CD4-positive, alpha-beta T cell treated with Interleukin-17A for 4 hours (primary cell): ENCODE data around the gene SMYD5.

Source experiments
- DNase-seq: peaks from one replicate; pipeline ENCODE4 v3.0.0-alpha.2; 2020; ENCODE audit warnings: mixed read lengths

SMYD5 gene

DNA sequence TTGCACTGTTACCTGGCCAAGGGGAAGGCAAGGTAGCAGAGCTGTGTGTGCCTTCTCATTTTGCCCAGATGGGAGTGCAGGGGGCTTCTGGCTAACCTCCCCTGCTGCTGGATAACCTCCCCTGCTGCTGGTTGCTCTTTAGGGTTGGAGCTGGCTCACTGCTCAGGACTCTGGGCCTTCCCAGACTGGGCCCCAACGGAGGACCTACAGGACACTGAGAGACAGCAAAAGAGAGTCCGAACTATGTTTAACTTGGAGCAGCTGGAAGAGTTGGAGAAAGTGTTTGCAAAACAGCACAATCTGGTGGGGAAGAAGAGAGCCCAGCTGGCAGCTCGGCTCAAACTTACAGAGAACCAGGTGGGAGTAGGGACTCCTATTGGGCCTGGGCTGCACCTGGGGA is 5.8 kb upstream of the SMYD5 start:
- DNase-seq: no peak

DNA sequence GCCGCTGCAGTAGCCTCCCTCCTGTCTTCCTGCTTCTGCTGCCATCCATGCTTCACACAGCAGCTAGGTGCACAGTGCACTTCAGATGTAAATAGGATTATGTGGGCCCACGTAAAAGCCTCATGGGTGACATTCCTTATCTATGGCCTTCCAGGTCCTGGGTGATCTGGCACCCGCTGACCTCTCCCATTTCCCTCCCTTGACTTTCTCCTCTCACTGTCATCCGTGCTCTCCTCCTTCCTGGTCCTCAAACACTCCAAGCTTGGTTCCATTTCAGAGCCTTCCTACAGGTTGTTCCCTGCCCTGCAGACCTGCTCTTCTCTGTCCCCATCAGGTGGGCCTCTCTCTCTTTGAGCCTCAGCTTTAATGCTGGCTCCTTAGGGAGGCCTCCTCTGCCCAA is 4.0 kb upstream of the SMYD5 start:
- DNase-seq: no peak

DNA sequence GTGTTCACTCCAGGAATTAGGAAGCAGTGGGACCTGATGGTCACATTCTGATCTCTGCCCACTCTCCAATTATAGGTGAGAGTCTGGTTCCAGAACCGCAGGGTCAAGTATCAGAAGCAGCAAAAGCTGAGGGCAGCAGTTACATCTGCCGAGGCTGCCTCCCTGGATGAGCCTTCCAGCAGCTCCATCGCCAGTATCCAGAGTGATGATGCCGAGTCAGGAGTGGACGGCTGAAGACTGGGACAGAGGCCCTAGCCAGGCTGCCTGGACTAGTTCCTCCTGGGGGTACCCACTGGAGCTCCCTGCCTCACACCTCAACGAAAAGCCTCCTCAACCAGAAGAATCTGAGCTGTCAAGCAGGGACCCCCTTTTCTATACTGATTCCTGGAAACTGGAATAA is 3.3 kb upstream of the SMYD5 start:
- no peak for DNase-seq

DNA sequence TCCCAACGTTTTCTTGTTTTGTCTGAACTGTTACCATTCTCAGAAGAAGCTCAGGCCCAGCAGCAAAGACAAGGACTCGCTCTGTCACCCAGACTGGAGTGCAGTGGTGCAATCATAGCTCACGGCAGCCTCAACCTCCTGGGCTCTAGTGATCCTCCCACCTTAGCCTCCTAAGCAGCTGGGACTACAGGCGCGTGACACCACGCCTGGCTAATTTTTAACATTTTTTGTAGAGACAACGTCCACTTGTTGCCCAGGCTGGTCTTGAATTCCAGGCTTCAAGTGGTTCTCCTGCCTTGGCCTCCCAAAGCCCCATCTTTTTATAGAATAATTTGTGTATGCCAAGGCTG is 2.0 kb upstream of the SMYD5 start:
- DNase-seq: no peak

DNA sequence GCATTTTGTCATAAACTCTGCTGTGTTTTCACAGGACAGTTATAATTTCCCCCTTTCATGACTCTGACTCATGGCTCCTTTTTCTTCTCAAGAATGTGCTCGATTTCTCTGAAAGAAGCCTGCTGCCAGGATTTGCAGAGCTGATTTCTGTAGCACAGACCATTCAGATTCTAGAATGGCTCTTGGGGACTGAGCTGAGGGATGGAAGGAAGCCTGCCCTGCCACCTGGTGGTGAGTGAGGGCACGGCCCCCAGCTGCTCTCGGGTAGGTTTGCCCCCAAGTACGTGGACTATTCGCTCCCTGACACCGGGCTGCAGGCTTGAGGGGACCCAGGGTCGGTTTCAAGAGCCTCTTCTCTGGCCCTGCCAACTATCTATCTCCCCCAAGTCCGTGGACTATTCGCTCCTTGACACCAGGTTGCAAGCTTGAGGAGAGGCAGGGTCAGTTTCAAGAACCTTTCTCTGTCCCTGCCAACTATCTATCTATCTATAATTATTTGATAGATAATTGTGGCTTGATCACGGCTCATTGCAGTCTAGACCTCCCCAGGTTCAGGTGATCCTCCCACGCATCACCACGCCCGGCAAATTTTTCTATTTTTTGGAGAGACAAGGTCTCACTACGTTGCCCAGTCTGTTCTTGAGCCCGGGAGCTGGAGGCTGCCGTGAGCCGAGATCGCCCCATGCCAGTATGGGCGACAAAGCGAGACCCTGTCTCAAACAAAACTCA is 1.4 kb upstream of the SMYD5 start:
- peak; percentile 81 for DNase-seq

DNA sequence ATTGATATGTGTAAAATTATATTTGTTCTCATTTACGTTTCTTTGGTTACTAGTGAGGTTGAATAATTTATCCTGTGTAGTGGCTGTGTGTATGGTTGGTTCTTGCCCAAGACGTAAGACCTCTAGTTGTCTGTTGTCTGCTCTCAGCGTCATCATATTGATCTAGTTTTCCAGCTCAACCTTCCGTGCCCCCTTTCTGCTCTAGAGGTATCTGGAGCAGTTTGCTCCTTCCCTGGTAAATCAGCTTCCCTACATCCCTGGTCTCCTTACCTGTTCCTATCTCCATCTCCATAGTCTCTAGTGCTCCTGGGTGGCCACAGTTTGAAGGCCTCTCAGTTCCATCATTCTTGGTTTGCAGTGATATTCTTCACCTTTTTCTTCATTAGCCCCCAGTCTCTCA is 1.2 kb downstream of the SMYD5 start:
- DNase-seq: no peak

DNA sequence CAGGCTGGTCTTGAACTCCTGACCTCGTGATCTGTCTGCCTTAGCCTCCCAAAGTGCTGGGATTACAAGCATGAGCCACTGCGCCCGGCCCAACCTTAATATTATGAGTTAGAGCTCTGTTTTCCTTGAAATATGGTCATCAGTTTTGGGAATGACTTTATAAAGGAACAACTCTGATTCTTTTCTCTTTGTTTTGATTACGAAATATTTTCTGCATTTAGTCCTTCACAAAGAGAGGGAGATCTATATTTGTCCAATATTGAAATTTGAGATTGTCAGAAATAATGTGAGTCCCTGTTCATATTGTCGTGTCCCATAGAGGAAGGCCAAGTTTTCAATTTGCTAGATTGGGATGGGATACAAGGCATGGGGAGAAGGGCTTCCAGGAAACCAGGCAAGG is 3.1 kb downstream of the SMYD5 start:
- DNase-seq: no peak

DNA sequence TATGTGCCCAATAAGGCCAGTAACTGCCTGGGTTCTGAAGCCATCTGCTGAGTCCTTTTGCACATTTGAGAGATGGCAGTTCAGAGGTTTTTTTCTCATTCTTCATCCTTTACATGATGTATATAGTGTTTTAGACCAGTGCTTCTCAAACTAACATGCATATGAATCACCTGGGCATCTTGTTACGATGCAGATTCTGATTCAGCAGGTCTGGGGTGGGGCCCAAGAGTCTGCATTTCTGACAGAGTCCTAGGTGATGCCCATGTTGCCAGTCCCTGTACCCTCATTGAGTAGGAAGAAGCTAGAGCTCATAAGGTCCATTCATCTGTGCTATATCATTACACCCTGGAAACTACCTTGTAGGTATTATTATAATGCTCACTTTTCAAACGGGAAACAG is 3.8 kb downstream of the SMYD5 start:
- no peak for DNase-seq

DNA sequence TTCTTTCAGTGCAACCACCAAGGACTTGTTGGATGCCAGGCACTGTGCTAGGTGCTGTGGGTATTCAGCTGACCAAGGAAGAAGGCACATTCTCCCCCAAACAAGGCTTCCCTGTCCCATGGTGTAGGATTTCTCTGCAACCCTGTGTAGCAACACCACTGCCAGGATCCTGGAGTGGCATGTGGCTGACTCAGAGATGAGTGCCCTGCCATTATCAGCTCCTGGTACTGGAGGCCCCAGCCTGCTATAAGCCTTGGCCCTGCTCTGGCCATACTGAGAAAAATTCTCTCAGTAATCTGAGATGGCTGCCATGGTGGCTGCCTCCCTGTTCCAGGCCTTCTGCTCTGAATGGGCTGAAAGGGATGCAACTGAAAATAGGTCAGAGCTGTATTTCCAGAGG is 4.3 kb downstream of the SMYD5 start:
- no peak for DNase-seq

DNA sequence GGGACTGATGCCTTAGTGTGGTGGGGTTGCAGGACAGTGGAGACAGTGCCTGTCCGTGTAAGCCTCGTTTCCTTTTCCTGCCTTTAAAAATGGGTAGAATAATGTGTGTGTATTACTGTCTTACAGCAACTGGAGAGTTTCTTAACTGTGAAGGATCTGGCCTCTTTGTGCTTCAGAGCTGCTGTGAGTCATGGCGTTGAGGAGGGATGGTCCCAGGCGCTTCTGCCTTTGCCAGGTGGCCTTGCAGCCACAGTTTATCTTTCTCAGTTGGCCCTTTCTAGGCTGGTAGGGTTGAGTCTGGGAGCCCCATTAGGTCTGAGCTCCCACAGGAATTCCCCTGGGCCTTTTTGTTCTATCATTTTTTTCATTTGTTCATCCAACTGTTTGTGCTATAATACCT is 9.8 kb downstream of the SMYD5 start:
- no peak for DNase-seq

DNA sequence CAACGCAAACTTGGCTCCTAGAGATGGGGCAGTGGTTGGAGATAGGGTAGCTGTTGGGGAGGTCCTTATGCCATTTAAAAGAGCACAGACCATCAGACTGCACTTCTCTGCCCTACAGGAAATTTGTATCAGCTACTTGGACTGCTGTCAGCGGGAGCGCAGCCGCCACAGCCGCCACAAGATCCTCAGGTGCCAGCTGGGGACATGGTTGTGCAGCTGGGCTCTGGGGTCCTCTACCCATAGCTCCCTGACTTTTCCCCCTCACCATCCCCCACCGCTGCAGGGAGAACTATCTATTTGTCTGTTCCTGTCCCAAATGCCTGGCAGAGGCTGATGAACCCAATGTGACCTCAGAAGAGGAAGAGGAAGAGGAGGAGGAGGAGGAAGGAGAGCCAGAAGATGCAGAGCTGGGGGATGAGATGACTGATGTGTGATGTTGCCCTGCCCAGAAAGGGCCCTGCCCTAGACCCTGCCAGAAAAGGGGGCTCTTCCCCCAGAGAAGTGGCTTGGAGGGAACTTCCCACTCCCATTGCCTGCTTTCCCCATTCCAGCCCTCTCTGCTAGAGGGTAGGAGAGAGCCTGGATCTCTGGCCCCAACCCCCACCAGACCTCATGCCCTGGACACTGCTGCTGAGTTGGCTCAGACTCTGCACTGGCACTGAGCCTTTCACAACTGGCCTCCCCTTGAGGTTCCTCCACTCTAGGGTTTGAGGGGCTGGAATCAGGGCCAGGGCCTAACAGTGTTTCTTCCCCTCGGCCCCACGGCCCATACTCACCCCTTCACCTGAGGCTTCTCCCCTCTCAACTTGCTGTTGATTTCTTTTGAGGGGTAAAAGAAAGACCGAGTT is 11.7 kb downstream of the SMYD5 start:
- no peak for DNase-seq

DNA sequence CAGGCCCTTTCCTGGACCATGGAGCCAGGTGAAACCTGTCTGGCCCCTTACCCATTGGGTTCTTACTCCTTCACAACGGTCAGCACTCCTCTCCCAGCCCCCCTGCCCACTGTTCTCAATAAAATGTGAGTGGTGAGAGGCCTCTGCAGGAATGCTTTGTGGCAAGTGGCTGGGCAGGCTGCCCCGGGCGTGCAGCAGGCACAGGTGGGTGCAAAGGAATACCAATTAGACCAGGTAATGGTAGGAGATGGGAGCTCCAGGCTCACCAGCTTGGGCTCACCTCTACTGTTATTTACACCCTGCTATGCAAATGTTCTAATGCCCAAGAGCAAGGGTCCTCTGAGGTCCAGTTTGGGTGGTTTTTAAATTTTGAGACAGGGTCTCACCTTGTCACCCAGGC is 13.0 kb downstream of the SMYD5 start:
- no peak for DNase-seq

DNA sequence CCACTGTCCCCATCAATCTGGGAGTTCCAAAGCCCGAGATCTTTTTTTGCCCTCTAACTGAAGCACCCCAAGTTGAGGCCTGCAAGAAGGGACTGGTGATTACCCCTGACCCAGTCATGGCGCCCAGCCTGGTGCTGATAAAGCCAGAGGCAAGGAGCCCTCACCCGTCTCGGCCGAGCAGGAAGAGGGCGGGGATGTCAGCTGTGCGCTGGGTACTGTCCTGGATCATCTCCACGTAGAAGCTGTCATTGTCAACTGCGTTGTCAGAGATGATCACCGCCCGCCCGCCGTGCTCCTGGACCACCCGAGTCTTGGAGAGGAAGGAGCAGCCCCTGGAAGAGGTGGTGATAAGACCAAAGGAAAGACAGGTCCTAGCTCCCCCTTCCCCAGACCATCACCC is 14.6 kb downstream of the SMYD5 start:
- DNase-seq: no peak

DNA sequence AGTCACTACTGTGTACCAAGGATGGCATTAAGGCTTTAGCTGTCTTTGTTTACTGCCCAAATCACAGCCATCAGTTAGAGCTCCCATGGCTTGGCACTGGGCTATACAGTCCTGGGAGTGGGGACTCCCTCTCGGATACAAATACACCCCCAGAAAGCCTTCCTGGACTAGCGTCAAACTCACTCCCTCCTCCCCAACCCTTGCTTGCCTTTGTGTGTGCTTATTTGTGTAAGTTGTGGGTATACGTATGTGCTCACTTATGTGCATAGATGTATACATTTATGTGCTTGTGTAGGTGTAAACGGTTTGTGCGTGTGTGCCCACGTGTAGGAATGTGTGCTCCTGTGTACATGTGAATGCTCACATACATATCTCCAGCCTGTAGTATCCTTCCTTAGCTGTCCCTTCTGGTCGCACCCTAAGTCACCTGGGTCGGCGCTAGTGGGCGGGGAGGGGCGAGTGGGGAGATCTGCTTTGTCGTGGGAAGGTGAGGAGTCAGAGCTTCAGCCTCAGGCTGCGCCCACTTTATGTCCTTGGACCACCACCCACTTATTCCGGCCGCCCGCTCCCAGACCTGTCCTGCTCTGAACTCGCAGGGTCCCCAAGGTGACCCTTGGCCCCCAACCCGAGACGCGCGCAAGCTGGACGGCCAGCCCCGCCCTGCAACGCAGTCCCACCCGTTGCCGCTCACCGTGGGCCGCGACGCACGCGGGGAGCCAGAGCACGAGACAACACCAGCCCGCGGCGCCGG is 18.5 kb downstream of the SMYD5 start:
- peak; percentile 37 for DNase-seq

DNA sequence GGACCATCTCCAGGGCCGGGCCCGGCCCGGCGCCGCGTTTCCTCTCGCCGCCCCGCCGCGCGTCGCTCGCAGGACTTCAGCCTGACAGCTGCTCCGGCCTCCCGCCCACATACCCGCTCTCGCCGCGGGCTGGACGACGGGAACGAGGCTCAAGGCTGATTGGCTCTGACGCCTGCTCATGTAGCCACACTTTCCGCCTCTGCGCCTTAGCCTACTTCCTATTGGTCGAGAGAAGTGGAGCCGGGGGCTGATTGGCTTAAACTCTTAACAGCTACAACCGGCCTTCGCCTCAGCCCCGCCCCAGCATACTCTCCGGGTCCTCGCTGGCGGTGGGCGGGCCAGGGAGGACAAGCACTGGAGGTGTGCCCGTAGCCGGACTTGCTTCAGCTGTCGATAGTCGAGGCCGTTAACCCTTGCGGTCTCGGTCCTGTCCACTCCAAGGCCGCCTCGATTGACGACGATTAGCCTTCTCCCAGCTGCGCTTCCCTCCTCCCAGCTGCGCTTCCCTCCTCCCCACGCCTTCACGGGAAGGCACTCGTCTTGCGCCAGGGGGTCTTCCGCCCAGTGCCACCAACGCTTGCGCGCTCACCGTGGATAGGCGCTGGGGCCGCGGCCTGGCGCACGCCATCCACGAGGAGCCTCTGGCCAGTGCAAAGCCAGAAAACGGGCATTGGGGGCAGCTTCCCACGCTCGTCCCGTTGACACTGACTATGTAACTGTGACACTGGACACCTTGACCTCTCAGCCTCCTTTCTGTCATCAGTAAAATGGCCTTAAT is 19.3 kb downstream of the SMYD5 start, which contains the start of gene PRADC1:
Gene PRADC1 (minus strand): TSS at position 86 of the 778 bp plus-strand sequence. CDS start 79 bp downstream, at position 7.
- DNase-seq: peak; percentile 93

DNA sequence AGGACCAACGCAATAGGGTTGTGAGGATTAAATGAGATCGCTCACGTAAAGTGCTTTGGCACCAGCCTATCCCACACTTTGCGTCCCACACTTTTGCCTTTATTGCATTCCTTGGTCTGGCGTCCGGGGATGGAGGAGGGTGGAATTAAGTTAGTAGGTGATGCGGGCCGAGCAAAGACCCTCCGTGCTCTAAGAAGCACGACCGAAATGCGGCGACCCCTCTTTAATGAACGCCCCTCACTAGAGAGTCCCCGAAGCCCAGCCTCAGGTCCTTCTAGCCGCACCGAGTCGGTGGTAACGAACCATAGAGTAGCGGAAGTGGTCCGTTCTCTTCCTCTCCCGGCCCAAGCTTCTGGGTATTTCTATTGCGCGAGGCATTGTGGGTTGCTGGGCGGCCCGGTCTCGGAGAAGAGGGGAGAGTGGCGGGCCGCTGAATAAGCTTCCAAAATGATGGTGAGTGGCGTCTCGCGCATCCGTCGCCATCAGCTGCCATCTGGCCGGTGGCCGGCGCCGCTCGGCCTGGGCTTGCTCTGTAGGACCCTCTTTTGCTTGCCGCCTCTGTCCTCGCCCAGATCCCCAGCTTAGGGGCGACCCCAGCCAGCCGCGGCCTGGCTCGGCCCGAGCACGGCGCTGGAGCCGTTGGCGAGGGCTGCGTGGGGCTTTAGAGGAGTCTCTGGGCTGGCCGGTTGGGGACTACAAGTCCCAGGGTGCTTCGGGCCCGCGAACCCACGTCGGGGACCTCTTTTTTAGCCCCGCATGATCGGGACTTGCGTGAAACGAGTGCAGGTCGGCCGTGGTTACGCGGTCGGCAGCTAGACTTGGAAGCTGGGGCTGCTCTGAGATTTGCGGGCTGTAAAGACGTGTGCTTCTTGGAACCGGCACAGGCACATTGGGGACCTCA is 20.1 kb downstream of the SMYD5 start, which contains the start of gene CCT7:
Gene CCT7 (plus strand): TSS at position 377 of the 901 bp plus-strand sequence. CDS start 71 bp downstream, at position 448.
- peak; percentile 86 for DNase-seq

DNA sequence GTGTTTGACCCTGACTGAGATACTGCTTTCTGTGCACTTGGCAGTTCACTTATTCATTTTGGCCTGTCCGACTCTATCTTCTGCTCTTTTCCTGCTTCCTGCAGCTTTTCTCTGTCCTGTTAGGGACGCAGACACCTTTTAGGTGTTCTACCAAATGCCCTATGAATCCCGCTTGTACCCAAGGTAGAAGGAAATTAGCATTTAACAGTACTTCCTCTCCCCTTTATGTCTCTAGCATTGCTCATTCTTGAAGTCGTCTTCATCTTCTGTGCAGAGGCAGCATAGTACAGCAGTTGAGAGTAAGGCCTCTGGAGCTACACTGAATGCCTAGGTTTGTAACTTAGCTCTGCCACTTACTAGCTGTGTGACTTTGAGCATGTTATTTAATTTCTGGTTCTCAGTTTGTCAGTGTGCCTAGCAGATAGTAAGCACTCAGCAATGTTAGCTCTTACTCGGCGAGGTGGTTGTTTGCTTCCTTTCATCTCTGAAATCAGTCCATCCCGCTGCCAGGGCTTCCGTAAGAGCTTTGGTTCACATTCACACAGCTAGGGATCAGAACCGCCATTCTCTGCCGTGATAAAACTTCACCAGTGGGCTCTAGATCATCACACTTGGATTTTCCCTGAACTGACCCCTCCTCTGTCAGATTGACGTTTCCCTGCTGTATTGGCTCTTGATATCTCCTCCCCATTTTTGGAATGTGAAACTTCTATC is 21.4 kb downstream of the SMYD5 start:
- DNase-seq: no peak

DNA sequence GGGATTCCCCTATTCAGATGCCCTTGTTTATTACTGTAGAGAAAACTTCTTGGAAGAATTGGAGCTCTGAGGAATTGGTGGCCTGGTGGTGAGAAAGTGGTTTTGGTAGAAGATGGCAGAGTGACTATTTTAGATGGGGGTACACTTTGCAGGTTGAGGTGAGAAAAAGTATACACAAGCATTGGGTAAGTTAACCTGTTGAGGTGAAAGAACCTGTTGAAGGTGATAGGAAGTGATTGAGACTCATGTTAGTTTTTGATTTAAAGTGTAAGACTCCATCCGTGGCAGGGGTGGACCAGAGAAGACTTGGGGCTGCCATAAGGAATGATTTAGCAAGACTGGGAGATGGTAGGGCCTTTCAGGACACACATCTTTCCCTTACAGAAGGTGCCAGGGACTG is 23.1 kb downstream of the SMYD5 start:
- no peak for DNase-seq

DNA sequence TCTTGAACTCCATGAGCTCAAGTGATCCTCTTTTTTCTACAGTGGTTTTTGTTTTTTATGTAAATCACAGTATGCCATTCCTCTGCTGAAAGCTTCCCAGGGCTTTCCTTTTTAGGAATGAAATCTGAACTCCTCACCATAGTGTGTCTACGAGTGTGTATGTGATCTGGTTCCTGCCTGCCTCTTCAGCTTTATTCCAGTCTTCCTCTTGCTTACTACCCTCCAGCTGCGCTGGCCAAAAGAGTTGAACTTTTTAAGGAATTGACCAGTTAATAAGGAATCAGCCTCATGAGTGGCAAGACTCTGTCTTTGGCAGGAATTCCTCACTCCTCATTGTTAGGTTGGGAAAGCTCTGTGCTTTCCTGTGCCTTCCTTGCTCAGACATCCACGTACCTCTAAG is 24.1 kb downstream of the SMYD5 start:
- DNase-seq: no peak

DNA sequence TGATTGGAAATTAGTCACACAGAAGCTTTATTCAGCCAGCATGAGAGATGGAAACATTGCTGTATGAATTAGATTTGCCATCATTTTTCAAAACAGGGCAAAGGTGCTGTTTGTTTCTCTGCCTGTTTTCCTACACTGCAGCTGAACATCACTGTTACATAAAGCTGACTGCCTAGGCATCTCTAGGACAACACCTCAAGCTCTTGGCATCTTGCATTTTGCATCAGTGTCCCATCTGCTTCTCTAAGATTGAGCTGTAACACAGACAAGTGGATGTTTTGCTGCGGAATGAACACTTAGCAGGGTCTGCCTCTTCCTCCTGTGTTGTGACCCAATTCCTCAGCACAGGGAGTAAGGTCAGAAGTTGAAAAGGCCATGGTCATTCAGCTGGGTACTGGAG is 24.9 kb downstream of the SMYD5 start:
- DNase-seq: no peak

DNA sequence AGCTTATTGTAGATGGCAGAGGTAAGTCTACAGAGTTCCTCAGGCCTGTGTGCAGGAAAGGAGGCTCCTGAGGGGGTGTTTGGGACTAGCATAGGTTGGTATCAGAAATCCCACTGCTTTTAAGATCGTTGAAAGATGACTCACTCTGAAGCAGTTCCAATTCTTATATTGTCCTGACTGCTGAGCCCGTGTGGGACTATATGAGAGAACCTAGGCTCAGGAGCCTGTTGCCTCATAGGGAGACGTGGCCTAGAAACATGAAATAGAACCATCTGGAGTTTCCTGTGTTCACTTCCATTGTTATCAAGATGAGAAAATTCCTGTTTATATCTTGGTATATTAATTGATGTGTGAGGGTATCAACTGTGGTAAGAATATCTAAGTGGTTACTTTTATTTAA is 25.7 kb downstream of the SMYD5 start:
- no peak for DNase-seq
